ENCODE measurements around the gene TDRD1.

Gene TDRD1

DNA sequence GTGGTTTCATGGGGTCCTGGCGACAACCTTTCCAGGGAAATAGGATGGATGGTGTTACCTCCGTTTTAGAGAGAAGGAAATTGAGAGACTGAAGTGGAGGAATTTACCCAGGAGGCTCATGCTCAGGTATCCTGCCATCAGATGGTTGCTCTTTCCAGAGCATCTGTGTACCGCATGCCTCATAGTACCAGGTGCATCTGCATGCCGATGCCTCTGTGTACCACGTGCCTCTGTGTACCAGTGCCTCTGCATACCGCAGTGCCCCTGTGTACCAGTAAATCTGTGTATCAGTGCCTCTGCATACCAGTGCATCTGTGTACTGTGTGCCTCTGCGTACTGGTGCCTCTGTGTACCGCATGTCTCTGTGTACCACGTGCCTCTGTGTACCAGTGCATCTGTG, 63.1 kb downstream of the TDRD1 start:
- DNase-seq, result no peak

DNA sequence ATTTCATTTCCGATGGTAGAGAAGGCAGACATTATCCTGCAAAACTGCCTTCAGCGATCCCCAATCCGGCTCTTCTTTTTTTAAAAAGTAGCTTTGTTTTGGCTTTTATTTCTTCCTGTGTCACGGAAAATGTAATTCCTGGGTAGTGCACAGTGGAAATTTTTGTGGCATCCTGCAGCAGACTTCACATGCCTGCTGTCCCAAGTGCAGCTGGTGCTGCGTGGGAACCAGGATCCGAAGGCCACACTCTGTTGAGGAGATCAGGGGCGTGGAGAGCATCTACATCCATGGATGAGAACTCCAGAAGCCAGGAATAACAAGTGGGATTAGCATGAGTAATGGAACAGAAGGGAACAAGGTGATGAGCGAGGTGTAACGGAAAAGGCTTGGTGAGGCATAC, 64.5 kb downstream of the TDRD1 start:
- no peak for DNase-seq

DNA sequence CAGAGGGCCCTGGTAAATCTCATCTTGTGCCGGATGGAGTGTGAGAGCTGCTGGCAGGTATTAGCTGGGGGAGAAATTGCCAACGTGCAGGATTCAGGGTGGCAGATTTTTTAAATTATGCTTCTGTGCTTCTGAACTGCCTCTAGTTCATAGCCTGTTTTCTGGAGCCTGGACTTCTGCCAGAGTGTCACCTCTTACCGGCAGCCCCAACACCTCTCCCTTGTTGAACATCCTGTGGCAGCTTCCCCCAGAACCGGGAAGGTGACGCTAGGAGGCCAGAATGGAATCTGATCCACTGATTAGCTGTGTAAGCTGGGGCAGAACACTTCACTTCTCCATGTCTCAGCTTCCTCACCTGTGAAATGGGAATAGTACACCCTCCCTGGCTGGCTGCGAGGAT, 65.0 kb downstream of the TDRD1 start:
- no peak for DNase-seq

DNA sequence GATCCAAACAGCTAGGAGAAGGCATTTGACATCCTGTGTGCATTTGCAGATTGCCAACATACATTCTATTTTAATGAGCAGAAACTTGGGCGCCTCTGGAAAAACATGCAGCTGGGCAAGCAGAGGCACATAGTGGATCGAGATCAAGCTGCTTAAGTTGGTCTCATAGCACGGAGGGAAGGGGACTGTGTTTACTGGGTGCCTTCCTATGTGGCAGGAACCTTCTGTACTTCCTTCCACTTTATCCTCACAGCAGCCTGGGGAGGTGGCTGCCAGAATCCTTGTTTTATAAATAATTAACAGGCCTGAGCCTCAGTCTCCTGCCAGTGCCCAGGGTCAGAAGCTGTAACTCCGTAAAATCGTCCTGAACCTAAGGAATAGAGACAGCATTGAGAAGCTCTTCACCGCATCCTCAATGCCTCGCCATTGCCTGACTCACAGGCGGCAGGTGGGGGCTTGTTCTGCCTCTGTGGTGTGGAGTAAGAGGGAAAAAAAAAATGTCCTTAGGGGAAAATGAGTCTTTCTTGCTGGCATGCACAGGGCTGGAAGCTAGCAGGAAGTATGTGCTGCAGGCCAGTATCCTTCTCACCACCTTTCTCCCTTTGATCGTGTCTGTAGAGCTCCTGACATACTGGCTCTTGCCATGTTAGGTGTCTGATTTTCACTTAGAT, 66.1 kb downstream of the TDRD1 start:
- no peak for DNase-seq

DNA sequence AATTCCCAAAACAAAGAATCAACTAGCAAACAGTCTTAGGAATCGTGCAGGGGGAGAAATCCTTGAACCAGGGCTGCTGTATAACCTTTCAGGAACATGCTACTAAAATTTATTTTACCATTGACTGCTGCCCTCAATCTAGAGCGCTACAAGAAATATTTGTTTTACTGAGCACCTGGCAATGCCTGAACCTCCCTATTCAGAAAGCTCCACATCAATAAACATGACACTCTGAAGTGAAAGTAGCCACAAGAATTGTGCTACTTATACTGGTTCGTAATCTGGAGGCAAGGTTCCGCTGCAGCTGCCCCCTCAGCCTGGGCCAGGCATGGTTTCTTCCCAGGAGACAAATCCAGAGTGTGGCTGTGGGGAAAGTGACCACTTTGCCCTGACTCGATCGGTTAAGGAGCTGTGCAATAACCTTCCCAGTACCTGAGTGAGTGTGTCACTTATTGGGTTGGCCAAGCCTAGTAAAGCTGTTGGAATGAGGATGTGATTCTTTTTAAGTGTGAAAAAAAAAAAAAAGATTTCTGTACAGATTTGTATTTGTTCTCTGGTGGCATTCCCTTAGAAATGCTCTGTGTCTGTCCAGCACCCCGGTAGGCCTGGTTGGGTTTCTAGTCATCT, 67.6 kb downstream of the TDRD1 start:
- no peak for DNase-seq

DNA sequence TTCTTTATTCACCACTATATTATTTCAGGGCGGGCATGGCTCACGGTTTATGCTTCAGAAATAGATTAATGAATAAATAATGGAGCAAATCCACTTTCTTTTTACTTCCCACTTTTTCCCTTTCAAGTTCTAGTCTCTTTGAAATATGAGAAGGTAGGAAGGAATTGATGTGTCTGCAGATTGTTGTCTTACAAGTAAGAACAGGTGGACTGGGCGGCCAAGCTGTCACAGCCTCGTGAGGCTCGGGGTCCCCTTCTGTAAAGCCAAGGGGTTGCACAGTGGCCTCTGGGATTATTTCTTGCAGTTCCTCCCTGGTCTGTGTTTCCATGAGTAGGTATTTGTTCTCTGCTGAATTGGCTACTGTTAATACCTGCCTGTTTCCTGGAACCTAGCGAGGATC, 71.1 kb downstream of the TDRD1 start:
- no peak for DNase-seq

GRCh38 chr10:114250716-114251115, 71.6 kb downstream of the TDRD1 start:
- no peak for DNase-seq

DNA sequence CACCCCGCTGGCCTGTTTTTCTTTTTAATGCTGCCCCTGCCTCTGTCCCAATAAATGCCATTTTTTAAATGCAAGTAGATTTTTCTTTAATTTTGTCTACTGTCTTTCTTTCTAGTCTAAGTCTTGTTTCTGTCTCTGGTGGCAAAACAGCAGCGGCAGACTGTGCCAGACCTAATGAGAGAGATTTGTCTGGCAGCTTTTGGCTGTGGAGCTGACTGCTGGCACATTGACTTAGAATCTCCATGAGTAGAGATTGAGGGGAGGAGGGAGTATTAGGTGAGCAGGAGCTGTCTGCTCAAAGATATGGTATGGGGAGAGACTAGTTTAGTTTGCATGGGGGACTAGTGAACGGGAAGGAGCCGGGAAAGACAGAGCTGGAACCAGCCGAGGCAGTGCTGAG, 72.9 kb downstream of the TDRD1 start:
- no peak for DNase-seq

GRCh38 chr10:114252883-114253282, 73.7 kb downstream of the TDRD1 start:
- DNase-seq, result no peak

DNA sequence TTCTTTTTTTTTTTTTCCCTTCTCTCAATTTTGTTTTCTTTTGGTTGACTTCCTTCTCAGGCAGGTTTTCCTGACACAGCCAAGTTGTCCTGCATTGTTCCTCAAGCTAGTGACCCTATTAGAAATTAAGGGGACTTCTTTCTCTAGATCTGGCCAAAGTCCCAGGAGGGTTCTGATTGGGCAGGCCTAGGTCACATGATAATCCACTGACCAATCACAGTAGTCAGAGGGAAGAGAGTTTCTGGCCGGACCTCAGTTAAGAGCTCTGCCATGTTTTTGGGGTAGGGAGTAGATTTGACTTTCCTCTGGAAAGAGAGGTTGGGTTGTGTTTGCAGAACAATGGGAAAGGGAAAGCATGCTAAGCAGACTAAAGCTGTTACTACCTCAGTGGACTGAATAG, 76.1 kb downstream of the TDRD1 start:
- DNase-seq, result no peak

DNA sequence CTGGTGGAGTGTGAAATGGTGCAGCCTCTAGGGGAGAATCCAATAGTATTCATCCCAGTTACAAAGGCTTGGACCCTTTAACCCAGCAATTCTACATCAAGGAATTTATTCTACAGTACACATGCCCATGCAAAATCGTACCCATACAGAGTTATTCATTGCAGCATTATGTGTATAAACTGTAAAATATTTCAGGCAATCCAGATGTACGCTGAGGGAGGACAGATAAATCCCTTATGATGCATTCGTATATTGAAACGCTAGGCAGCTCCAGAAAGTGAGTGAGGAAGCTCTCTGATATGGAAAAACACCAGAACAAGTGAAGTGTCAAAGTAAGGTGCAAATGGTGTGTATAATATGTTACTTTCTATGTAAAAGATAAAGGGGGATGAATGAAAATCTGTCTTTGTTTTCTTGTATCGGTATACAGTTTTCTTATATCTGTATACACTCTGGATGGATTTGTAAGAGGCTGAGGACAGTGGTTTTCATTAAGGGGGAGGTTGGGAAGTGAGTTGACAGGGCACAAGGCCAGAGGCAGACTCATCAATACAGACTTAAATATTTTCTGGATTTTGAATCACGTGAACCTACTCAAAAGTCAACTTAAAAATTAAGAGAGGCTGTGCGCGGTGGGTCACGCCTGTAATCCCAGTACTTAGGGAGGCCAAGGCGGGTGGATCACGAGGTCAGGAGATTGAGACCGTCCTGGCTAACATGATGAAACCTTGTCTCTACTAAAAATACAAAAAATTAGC, 77.0 kb downstream of the TDRD1 start:
- no peak for DNase-seq

DNA sequence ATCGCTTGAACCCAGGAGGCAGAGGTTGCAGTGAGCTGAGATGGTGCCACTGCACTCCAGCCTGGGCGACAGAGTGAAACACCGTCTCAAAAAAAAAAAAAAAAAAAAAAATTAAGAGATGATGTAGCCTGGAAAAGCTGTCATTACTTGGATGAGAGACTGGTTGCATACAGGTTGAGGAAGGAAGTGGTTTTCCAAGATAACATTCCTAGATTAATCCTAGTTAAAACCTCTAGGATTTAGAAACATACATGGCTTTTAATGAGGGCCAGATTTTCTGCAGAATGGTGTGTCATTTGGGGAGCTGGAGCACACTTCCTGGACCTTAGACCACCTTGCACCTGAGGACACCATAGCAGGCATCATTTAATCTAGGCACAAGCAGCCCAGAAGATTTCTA, 77.7 kb downstream of the TDRD1 start:
- DNase-seq, result no peak

- DNase-seq, result no peak
Measured at GRCh38 chr10:114257498-114257897, 78.3 kb downstream of the TDRD1 start.

DNA sequence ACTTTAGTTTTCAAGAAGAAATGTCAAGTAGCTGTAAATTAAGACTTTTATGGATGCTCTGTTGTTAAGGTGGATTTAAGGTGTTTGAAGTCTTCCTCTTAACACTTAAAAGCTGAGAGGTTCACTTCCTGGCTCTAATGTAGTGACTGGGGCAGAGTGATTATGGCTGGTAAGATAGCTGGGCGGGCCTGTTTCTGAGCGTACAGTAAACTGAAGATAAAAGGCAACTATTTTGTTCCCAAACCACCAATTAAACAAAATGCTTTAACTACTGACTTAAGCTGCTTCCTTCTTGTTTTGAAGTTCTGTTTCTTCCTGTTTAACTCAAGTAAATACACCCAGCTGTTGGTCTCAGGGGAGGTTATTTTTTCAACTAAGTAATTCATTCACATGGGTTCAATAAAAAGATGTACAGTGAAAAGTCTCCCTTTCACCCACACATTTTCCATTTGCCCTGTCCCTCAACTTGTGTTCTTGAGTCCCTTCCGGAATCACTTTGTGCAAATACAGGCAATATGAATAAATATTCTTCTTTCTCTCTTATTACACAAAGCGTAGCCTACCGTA, 79.2 kb downstream of the TDRD1 start:
- no peak for DNase-seq

GRCh38 chr10:114259824-114260223, 80.7 kb downstream of the TDRD1 start:
- no peak for DNase-seq

- DNase-seq, result no peak
Measured at GRCh38 chr10:114260366-114260765, 81.2 kb downstream of the TDRD1 start.

GRCh38 chr10:114261076-114261475, 81.9 kb downstream of the TDRD1 start:
- no peak for DNase-seq

DNA sequence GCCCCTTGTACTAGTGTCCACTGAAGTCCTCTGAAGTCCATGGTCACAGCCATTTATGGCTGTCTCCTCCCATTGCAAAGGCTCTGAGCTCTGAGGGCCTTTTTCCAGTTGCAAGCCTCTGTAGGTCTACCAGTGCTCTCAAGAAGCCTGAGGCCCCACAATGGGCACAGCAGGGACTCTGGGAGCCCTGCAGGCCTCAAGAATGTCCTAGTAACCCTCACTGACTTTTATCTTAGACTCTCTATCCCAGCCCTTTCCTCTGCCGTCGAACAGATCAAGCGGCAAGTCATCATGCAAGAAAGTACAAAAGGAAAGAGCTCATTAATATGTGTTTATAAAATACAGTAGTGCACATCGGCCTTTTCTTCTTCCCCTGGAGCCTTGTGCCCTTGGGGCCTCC, 83.3 kb downstream of the TDRD1 start:
- no peak for DNase-seq

GRCh38 chr10:114265392-114266053, 86.4 kb downstream of the TDRD1 start:
- DNase-seq, result no peak

DNA sequence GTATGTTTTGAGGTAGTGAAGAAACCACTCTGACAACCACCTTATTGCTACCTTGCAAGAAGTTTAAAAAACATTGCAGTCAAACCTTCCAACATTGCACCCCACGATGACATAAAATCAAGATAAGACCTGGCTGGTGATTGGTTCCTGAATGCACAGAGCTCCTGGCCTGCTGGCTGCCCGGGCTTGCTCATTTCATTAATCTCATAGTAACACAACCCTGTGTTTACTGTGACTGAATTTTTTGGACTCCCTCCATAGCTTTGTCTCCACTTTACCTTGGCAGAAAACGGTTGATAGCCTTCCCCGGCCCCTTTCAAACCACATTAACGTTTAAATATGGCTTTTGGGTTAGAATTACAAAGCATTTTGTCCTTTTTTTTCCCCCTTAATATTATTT, 87.4 kb downstream of the TDRD1 start:
- DNase-seq, result no peak

- DNase-seq, result no peak
Measured at GRCh38 chr10:114271075-114271778, 92.1 kb downstream of the TDRD1 start.

DNA sequence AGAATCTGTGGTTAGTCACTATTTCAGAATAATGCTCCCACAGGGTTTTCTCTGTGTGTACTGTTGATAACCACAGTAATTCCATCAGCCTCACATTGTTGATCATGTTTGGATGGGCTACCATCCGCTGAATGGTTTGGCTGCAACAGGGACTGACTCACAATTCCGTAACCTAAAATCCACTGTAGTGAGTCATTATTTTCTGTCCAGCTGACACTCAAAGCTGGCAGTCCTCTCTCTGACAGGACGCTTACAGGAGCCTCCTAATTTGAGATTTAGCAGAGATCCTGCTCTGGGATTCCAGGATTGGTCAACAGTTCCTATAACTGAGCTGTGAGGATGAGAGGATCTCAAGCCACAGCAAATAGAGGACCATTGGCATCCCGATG, 92.6 kb downstream of the TDRD1 start:
- DNase-seq, result no peak

DNA sequence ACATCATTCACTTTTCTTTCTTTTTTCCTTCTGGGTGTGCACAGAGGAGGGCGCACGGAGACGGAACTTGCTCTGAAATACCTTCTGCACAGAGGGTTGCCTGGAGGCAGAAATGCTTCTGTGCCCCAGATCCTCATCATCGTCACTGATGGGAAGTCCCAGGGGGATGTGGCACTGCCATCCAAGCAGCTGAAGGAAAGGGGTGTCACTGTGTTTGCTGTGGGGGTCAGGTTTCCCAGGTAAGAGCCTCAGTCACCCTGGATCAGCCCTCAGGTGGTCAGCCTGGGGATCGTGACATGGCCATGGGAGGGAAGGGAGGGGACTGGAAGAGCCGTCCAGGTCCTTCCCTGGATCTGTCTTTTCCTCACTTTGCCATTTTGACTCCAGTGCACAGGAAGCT, 93.5 kb downstream of the TDRD1 start:
- DNase-seq, result no peak
